Inferior parietal cortex (tissue), 1 donor: Measurements from ENCODE around the gene WWOX.
"Not testable (repeated sequence)": the region's sequence is repeated elsewhere in the genome, so short reads cannot be mapped to it uniquely, and the experiment has no call there.

Experiments
- DNase-seq: peaks from one replicate; pipeline ENCODE4 v3.0.0-alpha.2; 2016; ENCODE audit errors: extremely low spot score

WWOX gene

DNA sequence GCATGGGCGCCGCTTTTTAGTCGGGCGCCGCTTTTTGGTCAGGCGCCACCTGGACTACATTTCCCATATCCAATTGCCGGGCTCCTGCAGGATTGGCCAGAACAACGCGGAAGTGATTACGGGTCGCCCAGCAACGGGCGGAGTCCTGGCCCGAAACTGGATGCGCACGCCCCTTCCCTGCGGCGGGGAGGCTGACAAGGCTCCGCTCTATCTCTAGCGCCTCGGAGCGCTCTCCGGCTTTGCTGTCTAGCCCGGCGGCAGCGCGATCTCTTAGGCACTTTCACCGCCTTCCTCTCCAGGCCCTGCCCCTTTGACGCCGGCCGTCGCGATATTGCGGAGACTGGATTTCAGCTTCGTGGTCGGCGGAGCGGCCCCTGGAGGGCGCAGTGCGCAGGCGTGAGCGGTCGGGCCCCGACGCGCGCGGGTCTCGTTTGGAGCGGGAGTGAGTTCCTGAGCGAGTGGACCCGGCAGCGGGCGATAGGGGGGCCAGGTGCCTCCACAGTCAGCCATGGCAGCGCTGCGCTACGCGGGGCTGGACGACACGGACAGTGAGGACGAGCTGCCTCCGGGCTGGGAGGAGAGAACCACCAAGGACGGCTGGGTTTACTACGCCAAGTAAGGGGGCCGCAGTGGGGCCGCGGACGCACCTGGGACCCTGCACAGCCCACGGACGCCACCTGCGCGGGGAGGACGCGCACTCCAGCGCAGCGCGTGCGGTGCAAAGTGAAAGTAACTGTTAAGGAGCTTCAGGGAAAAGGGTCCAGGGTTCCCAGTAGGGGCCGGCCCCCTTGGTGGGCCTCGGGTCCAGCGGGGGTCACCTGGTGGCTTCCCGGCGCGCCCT is at the start of gene WWOX:
Gene WWOX, plus strand, starts transcription at position 384 of the 841 bp plus-strand sequence.
- peak; percentile 96 for DNase-seq

GRCh38 chr16:78050734-78051400 is 48.6 kb upstream of the WWOX start:
- no peak for DNase-seq

DNA sequence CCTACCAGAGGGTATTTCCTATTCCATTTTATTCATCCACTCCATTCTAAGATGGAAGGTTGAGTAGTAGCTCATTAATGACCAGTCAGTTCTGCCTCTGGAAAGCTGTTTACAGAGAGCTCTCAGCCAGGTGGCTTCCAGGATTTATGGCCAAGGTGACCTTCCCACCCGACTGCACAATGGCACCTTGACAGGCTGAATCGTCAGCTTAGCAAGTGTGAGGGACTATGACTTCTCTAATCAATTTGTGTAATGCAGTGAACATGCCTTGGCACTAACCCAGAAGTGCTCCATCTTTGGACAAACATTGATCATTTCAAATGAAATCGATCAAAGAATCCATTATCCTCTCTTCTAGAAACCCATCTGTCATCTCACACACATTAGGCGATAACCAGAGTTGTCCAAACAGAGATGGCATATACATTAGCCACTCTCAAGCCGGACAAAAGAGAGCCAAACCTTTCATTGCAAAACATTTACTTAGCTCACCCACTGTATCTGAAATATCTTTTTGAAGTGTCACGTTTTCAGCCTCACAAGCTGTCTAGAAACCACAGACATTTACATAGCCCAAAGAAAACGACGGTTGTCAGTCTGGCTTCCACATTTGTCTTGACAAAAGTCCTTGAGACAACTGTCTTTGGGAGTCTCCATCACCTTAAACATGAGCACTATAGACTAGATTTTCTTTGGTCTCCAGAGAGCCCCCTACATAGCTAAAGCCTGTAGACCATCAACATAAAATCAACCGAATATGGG is 41.5 kb upstream of the WWOX start:
- DNase-seq = no peak

DNA sequence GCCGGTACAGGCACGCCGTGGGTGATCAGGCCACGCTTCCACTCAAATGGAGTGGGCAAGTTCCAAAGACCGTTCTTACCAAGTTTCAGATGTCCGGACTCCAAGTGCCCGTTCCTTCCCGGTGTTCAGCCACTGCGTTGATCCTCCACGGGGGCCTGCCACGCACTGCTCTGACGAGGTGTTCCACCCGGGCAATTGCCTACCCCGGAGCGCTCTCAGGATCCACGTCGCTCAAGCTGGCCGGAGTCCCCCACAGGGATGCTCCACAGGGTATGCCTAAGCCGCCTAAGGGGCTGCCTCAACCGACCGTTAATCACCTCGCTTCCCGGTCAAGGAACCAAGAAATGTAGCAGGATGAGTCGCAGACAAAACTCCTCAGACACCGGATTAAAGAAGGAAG is 39.6 kb upstream of the WWOX start:
- DNase-seq = not testable (repeated sequence)

DNA sequence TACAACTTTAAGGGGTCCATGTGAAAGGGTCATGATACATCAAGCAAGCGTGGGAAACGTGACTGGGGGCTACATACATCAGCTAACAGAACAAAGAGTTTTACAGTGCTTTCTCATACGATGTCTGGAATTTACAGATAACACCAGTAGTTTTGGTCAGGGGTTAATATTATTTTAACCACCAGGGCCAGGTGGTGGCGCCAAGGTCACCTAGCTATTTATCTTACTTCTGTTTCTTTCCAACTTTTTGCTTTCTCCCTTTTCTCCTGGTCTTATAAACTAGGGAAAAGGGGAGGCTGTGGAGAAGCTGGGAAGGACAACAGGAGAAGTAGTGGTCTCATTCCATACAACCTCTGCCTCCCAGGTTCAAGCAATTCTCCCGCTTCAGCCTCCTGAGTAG is 39.2 kb upstream of the WWOX start:
- no peak for DNase-seq

GRCh38 chr16:78060809-78061208 is 38.6 kb upstream of the WWOX start:
- DNase-seq = no peak

DNA sequence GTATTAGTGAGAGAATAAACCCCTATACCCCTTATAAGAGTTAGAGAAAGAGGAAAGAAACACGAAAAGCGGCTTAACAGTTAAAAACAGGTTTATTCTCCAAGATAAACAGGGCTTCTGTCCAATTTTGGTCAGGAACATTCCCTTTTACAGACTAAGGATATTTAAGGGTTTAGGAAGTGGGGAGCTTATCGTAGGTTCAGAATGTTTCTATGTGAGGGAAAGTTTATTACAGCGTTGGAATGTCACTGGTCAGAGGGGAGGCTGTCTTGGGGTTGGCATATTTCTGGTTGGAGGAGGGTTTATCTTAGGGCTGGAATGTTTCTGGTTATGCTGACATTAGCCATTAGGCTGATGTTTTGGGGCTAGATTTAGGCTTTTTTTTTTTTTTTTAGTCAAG is 34.1 kb upstream of the WWOX start:
- no peak for DNase-seq

- DNase-seq = no peak
These were observed 29.5 kb upstream of the WWOX start for GRCh38 chr16:78069913-78070312.

DNA sequence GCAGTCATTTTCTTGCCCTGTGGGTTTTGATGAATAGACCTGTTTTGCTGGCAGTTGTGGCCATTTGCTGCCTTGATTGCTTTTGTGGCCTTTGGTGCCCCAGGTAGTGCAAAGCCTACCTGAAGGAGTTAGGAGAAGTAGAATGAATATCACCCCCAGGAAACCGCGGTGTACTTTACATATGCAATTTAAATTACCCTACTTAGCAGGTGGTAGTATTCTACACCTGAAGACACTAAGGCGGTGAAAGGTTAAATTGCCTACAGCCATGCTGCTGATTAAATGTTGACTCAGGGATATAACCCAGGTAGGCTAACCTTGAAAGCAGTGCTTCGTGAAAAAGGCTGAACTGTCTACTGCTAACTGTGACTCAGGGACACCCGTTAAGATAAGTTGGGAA is 27.2 kb upstream of the WWOX start:
- no peak for DNase-seq

- no peak for DNase-seq
These were observed 23.7 kb upstream of the WWOX start for GRCh38 chr16:78075800-78076199.

GRCh38 chr16:78081341-78081740 is 18.1 kb upstream of the WWOX start:
- DNase-seq = no peak

GRCh38 chr16:78091419-78091818 is 8.0 kb upstream of the WWOX start:
- DNase-seq = no peak

- no peak for DNase-seq
These were observed 6.7 kb upstream of the WWOX start for GRCh38 chr16:78092758-78093157.

DNA sequence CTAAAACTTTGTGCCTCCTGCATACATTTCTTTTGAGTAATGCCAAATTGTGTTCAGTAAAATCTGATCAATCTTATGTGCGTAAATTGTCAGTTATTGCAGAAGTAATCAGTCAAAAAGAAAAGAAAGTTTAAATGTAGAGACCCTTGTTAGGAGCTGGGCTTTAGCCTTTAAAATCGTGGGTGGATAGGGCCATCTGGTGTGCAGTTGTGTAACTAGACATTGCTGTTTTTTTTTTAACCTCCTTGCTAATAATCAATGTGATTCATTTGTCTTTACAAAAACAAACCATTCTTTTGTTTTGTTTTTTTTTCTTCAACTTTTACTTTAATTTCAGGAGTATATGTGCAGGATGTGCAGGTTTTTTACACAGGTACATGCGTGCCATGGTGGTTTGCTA is 5.3 kb upstream of the WWOX start:
- no peak for DNase-seq

DNA sequence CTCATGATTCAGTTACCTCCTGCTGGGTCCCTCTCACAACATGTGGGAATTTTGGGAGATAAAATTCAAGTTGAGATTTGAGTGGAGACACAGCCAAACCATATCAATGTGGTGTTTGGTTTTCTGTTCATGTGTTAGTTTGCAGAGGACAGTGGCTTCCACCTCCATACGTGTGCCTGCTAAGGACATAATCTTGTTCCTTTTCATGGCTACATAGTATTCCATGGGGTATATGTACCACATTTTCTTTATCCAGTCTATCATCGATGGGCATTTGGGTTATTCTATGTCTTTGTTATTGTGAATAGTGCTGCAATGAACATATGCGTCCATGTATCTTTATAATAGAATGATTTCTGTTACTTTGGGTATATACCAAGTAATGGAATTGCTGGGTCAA is 4.5 kb upstream of the WWOX start:
- no peak for DNase-seq

- no peak for DNase-seq
These were observed 3.1 kb upstream of the WWOX start for GRCh38 chr16:78096386-78096785.

- no peak for DNase-seq
These were observed 1.9 kb upstream of the WWOX start for GRCh38 chr16:78097548-78097947.

DNA sequence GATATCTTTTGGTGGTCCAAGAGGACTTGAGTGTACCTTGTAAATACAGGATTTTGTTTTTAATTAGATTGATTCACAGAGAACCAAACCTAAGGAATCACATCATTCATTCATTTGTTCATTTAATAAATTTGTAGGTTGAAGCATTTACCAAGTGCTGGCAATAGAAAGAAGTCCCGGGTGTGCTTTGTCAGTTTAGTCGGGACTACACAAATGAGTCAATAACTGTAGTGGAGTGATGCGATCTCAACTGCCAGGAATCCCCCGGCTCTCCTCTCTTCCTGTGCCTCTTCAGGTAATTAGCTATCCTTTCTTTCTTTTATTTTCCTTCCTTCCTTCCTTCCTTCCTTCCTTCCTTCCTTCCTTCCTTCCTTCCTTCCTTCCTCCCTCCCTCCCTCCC is 1.4 kb upstream of the WWOX start:
- no peak for DNase-seq

- no peak for DNase-seq
These were observed 721 bp upstream of the WWOX start for GRCh38 chr16:78098595-78099270.

DNA sequence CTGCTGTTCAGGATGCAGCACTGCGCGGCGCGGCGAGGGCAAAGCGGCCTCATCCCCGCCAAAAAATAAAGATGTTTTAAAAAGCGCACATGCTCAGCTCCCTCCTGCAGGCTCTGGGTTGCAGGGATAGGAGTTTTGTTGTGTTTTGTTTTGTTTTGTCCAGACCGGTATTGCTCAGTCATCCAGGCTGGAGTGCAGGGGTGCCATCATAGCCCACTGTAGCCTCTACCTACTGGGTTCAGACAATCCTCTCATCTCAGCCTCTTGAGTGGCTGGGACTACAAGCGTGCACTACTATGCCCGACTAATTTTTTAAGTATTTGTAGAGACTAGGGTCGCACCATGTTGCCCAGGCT is 636 bp downstream of the WWOX start:
- no peak for DNase-seq

- DNase-seq = no peak
These were observed 2.7 kb downstream of the WWOX start for GRCh38 chr16:78102122-78102660.

DNA sequence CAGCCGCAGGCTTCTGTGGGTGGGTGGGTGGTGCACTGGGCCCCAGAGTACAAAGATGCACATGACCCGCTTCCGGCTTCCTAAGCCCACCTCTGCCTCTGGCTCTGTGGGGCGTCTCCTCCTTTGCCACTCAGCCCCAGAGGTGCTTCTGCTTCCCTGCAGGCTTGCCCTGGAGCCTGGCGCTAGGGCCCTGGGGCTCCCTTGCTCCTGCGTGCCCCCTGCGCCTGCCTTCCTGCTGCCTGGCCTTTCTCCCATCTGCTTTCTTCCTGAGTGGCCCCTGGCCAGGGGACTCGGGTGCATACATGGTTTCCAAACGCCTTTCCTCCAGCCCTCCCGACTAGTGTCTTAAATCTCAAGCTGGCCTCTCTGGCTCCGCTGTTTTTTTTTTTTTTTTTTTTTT is 3.4 kb downstream of the WWOX start:
- no peak for DNase-seq
